Stimulated activated CD4-positive, alpha-beta T cell treated with anti-CD3 and anti-CD28 coated beads, Interleukin-1b, Interleukin-23, amount 100 ng/mL, for 4 hours (primary cell): ENCODE results near the gene RNF220.

Experiments used
- DNase-seq, 2 donors: peaks; one replicate each; pipeline ENCODE4 v3.0.0-alpha.2; 2020; ENCODE audit warnings: low read depth in 2 of 2

Gene RNF220

GRCh38 chr1:44610527-44611148 is 205.6 kb downstream of the RNF220 start:
- no peak for DNase-seq

- no peak for DNase-seq
These were observed 206.4 kb downstream of the RNF220 start for GRCh38 chr1:44611419-44611818.

GRCh38 chr1:44611866-44612265 is 206.8 kb downstream of the RNF220 start:
- DNase-seq, result no peak

GRCh38 chr1:44613941-44614340 is 208.9 kb downstream of the RNF220 start:
- DNase-seq, result no peak

- no peak for DNase-seq
These were observed 211.4 kb downstream of the RNF220 start for GRCh38 chr1:44616284-44616990.

- DNase-seq, result no peak
These were observed 212.1 kb downstream of the RNF220 start for GRCh38 chr1:44616991-44617702.

- DNase-seq, result no peak
These were observed 212.6 kb downstream of the RNF220 start for GRCh38 chr1:44617703-44618029.

GRCh38 chr1:44619261-44619900 is 214.3 kb downstream of the RNF220 start:
- no peak for DNase-seq

- DNase-seq, result no peak
These were observed 215.0 kb downstream of the RNF220 start for GRCh38 chr1:44620072-44620471.

GRCh38 chr1:44621841-44622286 is 216.8 kb downstream of the RNF220 start:
- no peak for DNase-seq

- DNase-seq, result no peak
These were observed 219.3 kb downstream of the RNF220 start for GRCh38 chr1:44624268-44624901.

GRCh38 chr1:44625348-44625747 is 220.3 kb downstream of the RNF220 start:
- no peak for DNase-seq

- no peak for DNase-seq
These were observed 224.1 kb downstream of the RNF220 start for GRCh38 chr1:44628962-44629756.

GRCh38 chr1:44630116-44630515 is 225.1 kb downstream of the RNF220 start:
- no peak for DNase-seq

- DNase-seq, result no peak
These were observed 226.2 kb downstream of the RNF220 start for GRCh38 chr1:44631333-44631646.

- DNase-seq, result peak; percentile 84 to 88
These were observed 226.8 kb downstream of the RNF220 start for GRCh38 chr1:44631647-44632539.

GRCh38 chr1:44632598-44632997 is 227.5 kb downstream of the RNF220 start:
- DNase-seq, result no peak

GRCh38 chr1:44634606-44635189 is 229.6 kb downstream of the RNF220 start:
- DNase-seq, result no peak

GRCh38 chr1:44635439-44635838 is 230.4 kb downstream of the RNF220 start:
- no peak for DNase-seq
